NCI-H2107 (cell line): ENCODE measurements around the gene DUS3L.
"Not testable (repeated sequence)": the region's sequence is repeated elsewhere in the genome, so short reads cannot be mapped to it uniquely, and the experiment has no call there.

Experiments
- DNase-seq: peaks from one replicate; lab custom pipeline; 2025; lab: John Stamatoyannopoulos, UW

DUS3L gene

GRCh38 chr19:5800361-5801270 is 9.7 kb upstream of the DUS3L start:
- no peak for DNase-seq

GRCh38 chr19:5799247-5800241 is 8.6 kb upstream of the DUS3L start:
- no peak for DNase-seq

DNA sequence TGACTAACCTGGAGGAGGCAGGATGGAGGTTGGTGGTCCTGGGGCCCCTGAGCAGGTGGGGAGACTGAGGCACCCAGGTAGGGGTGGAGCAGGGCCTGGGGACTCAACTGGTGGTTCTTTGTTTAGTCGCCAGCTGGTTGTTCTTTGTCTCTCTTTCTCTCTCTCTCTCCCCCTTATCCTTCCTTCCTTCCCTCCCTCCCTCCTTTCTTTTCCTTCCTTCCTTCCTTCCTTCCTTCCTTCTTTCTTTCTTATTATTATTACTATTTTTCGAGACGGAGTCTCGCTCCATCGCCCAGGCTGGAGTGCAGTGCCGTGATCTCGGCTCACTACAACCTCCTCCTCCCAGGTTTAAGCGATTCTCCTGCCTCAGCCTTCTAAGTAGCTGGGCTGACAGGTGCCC is 7.3 kb upstream of the DUS3L start:
- DNase-seq = no peak

DNA sequence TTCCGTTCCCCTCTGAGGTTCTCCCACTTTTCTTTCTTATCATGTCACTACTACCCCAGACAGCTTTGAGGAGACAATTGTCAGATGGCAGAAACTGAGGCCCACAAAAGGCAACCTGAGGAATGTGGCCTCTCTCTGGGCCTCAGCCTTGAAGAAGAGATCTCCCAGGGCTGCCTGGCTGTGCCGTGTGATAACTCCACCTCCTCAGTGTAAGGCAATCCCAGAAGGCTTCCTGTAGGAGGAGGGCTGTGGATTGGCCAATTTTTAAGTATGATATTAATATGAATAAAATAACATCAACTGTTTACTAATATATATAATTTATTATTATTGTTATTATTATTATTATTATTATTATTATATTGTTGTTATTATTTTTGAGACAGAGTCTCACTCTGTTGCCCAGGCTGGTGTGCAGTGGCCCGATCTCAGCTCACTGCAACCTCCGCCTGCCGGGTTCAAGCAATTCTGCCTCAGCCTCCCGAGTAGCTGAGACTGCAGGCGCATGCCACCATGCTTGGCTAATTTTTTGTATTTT is 4.5 kb upstream of the DUS3L start:
- DNase-seq = no peak

- no peak for DNase-seq
Measured at GRCh38 chr19:5793188-5793587, 2.2 kb upstream of the DUS3L start.

- no peak for DNase-seq
Measured at GRCh38 chr19:5792224-5792623, 1.3 kb upstream of the DUS3L start.

DNA sequence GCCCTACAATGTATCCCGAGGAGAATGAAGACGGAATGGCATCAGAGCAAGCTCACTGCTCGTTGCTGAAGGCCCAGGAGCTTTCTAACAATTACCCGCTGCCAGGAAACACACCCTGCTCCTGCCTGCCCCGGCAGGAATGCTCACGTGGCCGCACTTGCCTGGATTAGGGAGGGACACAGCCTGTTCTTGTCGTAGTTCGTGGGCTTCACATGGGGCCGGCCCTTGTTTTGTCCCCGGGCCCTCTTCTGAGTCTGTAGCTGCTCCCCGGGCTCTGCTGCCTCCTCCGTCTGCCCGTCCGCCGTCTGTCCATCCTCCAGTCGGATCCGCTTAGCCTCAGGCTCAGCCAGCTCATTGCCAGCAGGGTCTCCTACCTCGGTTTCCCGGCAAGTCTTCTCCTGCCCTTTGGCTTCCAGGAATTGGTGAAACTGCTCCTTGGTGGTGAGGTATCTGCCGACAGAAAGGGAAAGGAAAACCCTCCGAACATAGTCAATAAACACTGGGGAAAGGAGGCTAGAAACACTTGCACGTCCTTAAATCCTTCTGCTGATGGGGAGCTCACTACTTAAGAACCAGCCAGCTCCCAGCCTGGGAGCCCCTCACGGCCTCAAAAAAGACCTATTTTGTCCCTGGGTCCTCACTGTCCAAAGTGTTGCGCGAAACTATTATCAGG is 941 bp downstream of the DUS3L start:
- DNase-seq = no peak

DNA sequence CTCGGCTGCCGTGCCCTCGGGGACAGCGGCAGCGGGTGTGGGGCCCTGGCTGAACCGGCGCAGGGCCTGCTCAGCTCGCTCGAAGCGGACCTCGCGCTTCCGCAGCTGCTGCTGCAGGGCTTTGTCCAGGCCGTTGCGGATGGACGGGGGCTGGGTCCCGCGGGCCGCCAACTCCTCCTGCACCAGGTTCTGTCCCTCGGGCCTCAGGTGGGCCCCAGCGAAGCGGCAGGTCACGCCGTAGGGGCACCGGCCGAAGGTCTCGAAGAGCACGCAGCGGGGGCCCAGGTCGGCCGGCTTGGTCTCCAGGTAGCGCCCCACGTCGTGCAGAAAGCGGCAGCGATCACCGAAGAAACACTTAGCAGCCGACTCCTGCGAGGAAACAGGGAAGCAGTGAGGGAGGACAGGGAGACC is 1.6 kb downstream of the DUS3L start:
- no peak for DNase-seq

GRCh38 chr19:5788422-5788821 is 2.5 kb downstream of the DUS3L start:
- no peak for DNase-seq

GRCh38 chr19:5787409-5788182 is 3.4 kb downstream of the DUS3L start:
- DNase-seq = no peak

DNA sequence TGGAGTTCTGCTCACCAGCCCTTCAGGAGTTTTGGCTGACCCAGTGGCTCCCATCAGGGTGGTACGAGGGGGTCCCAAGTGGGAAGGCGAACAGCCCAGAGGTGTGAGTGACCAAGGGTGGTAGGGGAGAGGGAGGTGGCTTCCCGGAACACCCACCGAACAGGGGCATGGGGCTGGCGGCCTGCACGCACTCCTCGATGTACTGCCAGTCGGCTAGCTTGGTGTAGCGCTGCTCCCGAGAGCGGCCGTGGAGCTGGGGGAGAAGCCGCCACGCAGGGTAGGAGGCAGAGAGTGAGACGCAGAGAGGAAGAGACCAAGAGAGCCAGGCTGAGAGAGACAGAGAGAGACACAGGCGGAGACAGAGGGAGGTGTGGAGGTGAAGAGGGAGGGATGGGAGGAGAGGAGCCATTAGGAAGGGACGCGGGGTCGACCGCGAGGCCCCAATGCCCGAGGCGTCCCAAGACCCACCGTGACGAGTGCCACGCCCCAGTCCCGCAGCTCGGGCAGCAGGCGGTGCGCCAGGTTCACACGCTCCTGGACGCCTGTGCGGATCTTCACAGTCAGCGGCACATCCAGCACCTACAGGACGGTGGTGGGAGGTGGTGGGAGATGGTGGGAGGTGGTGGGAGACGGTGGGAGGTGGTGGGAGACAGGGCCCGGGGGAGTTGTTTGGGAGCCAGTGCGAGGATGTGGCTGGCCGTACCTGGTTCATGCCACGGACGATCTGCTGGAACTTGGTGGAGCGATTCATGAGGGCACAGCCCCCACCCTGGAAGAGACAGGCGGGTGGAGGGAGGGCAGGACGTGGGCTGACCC is 4.2 kb downstream of the DUS3L start:
- no peak for DNase-seq

- no peak for DNase-seq
Measured at GRCh38 chr19:5785423-5785822, 5.5 kb downstream of the DUS3L start.

DNA sequence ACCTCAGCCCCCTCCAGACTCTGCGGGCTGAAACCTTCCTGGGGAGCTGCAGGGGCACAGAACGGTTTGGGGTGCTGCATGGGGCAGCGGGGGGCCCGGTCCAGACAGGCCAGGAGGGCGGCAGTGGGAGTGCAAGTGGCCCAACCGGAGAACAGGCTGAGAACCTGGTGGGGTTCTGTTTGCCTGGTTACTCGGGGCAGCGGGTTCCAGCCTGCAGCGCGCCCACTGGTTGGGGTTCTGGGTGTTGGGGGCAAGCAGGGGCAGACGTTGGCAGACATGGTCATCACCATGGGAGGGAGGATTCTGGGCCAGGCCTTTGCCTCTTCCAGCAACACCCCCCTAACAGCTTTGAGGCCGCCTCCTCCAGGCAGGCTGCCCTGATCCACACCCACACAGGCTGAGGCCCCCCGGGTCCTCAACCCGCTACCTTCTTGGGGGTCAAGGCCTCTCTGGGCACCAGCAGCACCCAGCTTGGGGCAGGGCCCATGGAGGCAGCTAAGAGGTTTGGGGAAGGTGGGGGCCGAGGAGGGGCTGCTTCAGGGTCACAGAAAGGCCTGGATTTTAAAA is 6.3 kb downstream of the DUS3L start, which contains the start of gene PRR22:
PRR22 (minus strand) TSS at position 166 of the 567 bp plus-strand sequence; CDS start at position 80, 86 bp downstream.
- no peak for DNase-seq

DNA sequence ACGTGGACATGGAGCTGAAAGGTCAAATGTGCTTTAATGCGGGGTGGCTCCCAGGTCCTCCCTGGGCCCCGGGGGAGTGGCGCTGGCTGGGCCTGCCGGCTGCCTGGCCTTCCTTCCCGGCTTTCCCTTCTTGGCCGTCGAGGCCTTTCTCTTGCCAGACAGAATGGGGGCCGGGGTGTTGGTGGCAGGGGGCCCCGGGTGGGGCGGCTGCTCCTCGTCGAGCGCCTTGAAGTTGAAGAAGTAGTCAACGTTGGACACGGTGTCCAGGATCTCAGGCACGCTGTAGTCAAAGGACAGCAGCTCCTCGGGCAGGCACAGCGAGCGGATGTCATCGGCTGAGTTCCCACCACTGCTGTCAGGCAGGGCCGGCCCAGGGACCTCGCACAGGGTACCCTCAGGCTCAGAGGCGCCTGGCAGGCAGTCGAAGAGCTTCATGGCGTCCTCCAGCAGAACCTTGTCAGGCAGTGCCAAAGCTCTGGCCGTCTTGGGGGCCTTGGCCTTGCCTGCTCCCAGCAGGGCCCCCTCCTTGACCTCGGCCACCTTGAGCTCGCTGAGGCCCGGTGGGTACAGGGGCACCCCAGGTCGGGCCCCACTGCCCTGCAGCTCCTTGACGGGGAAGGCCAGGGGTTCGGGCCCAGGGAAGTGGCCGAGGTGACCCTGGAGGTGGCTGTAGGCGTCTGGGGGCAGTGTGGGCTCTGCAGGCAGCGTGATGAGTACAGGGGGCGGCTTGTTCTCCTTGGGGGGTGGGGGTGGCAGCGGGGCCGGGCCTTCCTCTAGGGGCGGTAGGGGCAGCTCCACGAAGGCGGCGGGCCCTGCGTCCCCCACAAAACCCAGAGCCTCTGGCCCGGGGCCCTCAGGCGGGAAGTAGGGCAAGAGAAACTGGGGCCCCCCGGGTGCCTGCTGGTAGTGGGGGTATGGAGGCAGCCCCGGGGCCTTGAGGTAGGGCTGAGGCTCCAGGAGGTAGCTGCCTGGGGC is 7.7 kb downstream of the DUS3L start:
- DNase-seq = no peak

DNA sequence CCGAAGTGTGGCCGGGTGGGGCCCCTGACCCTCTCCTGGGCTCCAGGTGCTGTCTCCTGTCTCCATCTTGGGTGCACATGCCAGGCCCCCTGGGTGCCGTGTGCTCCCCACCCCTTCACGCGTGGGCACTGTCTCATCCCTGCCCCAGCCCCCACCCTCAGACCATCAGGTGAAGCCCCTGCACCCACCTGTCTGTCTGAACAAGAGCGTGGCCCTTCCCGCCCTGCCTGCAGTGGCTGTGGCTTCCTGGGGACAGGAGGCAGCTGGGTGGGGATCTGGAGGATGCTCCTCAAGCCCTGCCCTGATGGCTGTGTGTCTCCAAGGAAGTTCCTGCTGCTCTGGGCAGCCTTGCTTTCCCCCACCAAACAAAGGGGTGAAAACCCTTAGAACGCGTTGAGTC is 8.6 kb downstream of the DUS3L start:
- no peak for DNase-seq

DNA sequence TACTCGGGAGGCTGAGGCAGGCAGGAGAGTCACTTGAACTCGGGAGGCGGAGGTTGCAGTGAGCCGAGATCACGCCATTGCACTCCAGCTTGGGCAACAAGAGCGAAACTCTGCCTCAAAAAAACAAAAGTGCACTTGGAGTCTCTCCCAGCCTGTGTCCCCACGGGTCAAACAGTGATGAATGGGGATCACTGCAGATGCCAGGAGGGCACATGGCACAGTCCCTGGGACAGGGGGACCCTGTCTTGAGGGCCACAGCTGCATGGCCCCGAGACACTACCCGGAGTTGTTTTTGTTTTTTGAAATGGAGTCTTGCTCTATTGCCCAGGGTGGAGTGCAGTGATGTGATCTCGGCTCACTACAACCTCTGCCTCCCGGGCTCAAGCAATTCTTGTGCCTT is 10.0 kb downstream of the DUS3L start:
- DNase-seq = not testable (repeated sequence)

GRCh38 chr19:5778402-5778801 is 12.6 kb downstream of the DUS3L start:
- DNase-seq = no peak

GRCh38 chr19:5775668-5776309 is 15.2 kb downstream of the DUS3L start:
- DNase-seq = no peak
